ENCODE results near the gene DCAF4.

The DCAF4 gene

GRCh38 chr14:72939630-72940029 is 13.4 kb downstream of the DCAF4 start:
- DNase-seq (ENCODE audit: low read depth), result no peak
- TF ChIP-seq CTCF (IDR thresholded peaks at IDR 0.05; ENCODE audit: low read depth, low read length, missing control alignments), result no peak
- no peak overlapping the region for H3K4me3 ChIP-seq (ENCODE audit: low read depth, low read length)
- in situ Hi-C loops (cut with HindIII; ENCODE audit: low sequenced_read_pairs), result no loop called here

GRCh38 chr14:72941286-72941985 is 15.2 kb downstream of the DCAF4 start:
- H3K4me3 ChIP-seq (ENCODE audit: low read depth, low read length), result no peak overlapping the region
- no peak for DNase-seq (ENCODE audit: low read depth)
- in situ Hi-C loops (cut with HindIII; ENCODE audit: low sequenced_read_pairs), result no loop called here
- no peak for TF ChIP-seq CTCF (IDR thresholded peaks at IDR 0.05; ENCODE audit: low read depth, low read length, missing control alignments)

GRCh38 chr14:72942934-72943333 is 16.7 kb downstream of the DCAF4 start:
- in situ Hi-C loops (cut with HindIII; ENCODE audit: low sequenced_read_pairs), result no loop called here
- peak; percentile 7 for TF ChIP-seq CTCF (IDR thresholded peaks at IDR 0.05; ENCODE audit: low read depth, low read length, missing control alignments)
- no peak overlapping the region for H3K4me3 ChIP-seq (ENCODE audit: low read depth, low read length)
- DNase-seq (ENCODE audit: low read depth), result no peak

GRCh38 chr14:72943876-72944430 is 17.7 kb downstream of the DCAF4 start:
- H3K4me3 ChIP-seq (ENCODE audit: low read depth, low read length), result no peak overlapping the region
- no peak for TF ChIP-seq CTCF (IDR thresholded peaks at IDR 0.05; ENCODE audit: low read depth, low read length, missing control alignments)
- in situ Hi-C loops (cut with HindIII; ENCODE audit: low sequenced_read_pairs), result no loop called here
- DNase-seq (ENCODE audit: low read depth), result no peak

- no peak for TF ChIP-seq CTCF (IDR thresholded peaks at IDR 0.05; ENCODE audit: low read depth, low read length, missing control alignments)
- DNase-seq (ENCODE audit: low read depth), result no peak
- in situ Hi-C loops (cut with HindIII; ENCODE audit: low sequenced_read_pairs), result no loop called here
- no peak overlapping the region for H3K4me3 ChIP-seq (ENCODE audit: low read depth, low read length)
Measured at GRCh38 chr14:72945356-72946027, 19.2 kb downstream of the DCAF4 start.

GRCh38 chr14:72946491-72946890 is 20.2 kb downstream of the DCAF4 start:
- H3K4me3 ChIP-seq (ENCODE audit: low read depth, low read length), result no peak overlapping the region
- in situ Hi-C loops (cut with HindIII; ENCODE audit: low sequenced_read_pairs), result no loop called here
- no peak for DNase-seq (ENCODE audit: low read depth)
- TF ChIP-seq CTCF (IDR thresholded peaks at IDR 0.05; ENCODE audit: low read depth, low read length, missing control alignments), result no peak

Data from astrocyte of the cerebellum (primary cell).